Measurements from ENCODE around the gene CHD3.

- TF ChIP-seq CREB1 (IDR thresholded peaks at IDR 0.05; ENCODE audit: low read depth) (no peak), POLR2A (IDR thresholded peaks at IDR 0.05; ENCODE audit: low read depth, low read length) (no peak), ESRRA (IDR thresholded peaks at IDR 0.05; ENCODE audit: low read length) (no peak), EP300 (IDR thresholded peaks at IDR 0.05; ENCODE audit: borderline replicate concordance in 1 of 2, control insufficient read depth in 1 of 2, low read depth in 2 of 2, low read length in 2 of 2) (no peak)
Observed at GRCh38 chr17:7959503-7960253, 71.1 kb downstream of the CHD3 start.

Measured in GM12878 (cell line).